Adrenal gland (tissue), 12 donors: ENCODE measurements around the gene PDE7B. TPM values are rescaled to one million over a fixed set of nuclear protein-coding genes. Genes with fewer than 3 reads are reported as not detected.

Experiments
- DNase-seq, 7 donors: peaks; one replicate each; pipeline ENCODE4 v3.0.0-alpha.2; 2019 to 2020
- H3K27ac ChIP-seq, 5 donors: fragments of 200-600 bp; sonication (generic) in 4 of 5; 1 replicate in 3 of 5; 2 replicates in 2 of 5; pipeline versions ENCODE4 v1.5.1 to v1.8.0; 2016 to 2020; ENCODE audit warnings: mild to moderate bottlenecking in 1 of 5
- H3K27me3 ChIP-seq: fragments of 200-600 bp; 2 replicates; pipeline ENCODE4 v1.8.0; 2021
- H3K36me3 ChIP-seq, 2 donors: fragments of 200-600 bp; replicated peaks in 1 of 2; 1 replicate in 1 of 2; 2 replicates in 1 of 2; pipeline versions ENCODE4 v1.5.1 to v1.8.0; 2018 to 2022
- H3K4me1 ChIP-seq, 2 donors: fragments of 200-600 bp; replicated peaks in 1 of 2; 1 replicate in 1 of 2; 2 replicates in 1 of 2; pipeline versions ENCODE4 v1.5.1 to v1.8.0; 2018 to 2021
- H3K4me3 ChIP-seq, 4 donors: fragments of 200-600 bp; sonication (generic) in 3 of 4; one replicate each; pipeline ENCODE4 v1.5.1; 2016 to 2018
- H3K9me3 ChIP-seq, 3 donors: fragments of 200-600 bp; sonication (generic) in 1 of 3; replicated peaks in 1 of 3; 1 replicate in 2 of 3; 2 replicates in 1 of 3; pipeline versions ENCODE4 v1.5.1 to v1.8.0; 2016 to 2021
- POLR2A ChIP-seq, 2 donors: fragments of 450-650 bp; IDR thresholded peaks; one replicate each; pipeline ENCODE4 v1.6.1; 2017; ENCODE audit warnings: antibody characterized with exemption in 2 of 2, mild to moderate bottlenecking in 2 of 2, moderate library complexity in 1 of 2
- WGBS, 4 donors: extraction: QIAGEN DNeasy Blood & Tissue Kit in 2 of 4; methylation state at CpG; one replicate each; pipeline versions ENCODE4 v1.1.5 to v1.1.7; 2013 to 2017; 5-methylcytosine and 5-hydroxymethylcytosine counted together
- intact Hi-C, 2 donors: fragments of 100-400 bp; cut with DNase I; formaldehyde crosslinking; loops; one replicate each; pipeline versions ENCODE4 v1.14.1 to v1.15.0; 2022 to 2023
- polyA plus RNA-seq, 3 donors: library from polyadenylated mRNA; stranded (reverse); fragments of 200-250 nt in 2 of 3; fragments of 350-450 nt in 1 of 3; fragmentation: Illumina TruSeq in 1 of 3; extraction: RNeasy Lipid Tissue Mini Kit (QIAGEN cat#74804) in 1 of 3; gene quantifications; one replicate each; pipeline ENCODE4 v1.2.3, GENCODE V29; 2013 to 2014
- total RNA-seq, 9 donors: library from RNA; depleted of rRNA in 4 of 9; stranded (reverse); fragments of >200 nt in 4 of 9; fragments of 120-200 nt in 1 of 9; fragmentation: NEBNext Ultra II Directional in 1 of 9; extraction: Animal tissue kit (Norgen Biotek cat#: 25700) in 1 of 9; gene quantifications; one replicate each; pipeline versions ENCODE4 v1.1.0 to v1.2.4, GENCODE V29; 2013 to 2023
- TF ChIP-seq, protein P1 (sequence below), 6 experiments: fragments of 450-650 bp in 4 of 6; fragments of 200-600 bp in 2 of 6; sonication (generic) in 1 of 6; IDR thresholded peaks; 1 replicate in 5 of 6; 2 replicates in 1 of 6; pipeline versions ENCODE4 v1.5.1 to v1.8.0; 2016 to 2021; ENCODE audit warnings: antibody characterized with exemption in 6 of 6, mild to moderate bottlenecking in 2 of 6, moderate library complexity in 1 of 6
- donor health status: healthy with polysubstance abuse.
- donor health status: Bipolar disorder and iron deficiency.
- donor health status: DM: yes; HTN: yes; CAD: no.
- donor health status: DM: no; HTN: no; CAD: no.
- donor health status: DM: no; HTN: no; CAD: no.
- donor health status: DM: yes; HTN: yes; CAD: no.

The PDE7B gene
- total and polyA plus RNA-seq, 12 donors = 1.3 to 11.5 (median 5.2) TPM

DNA sequence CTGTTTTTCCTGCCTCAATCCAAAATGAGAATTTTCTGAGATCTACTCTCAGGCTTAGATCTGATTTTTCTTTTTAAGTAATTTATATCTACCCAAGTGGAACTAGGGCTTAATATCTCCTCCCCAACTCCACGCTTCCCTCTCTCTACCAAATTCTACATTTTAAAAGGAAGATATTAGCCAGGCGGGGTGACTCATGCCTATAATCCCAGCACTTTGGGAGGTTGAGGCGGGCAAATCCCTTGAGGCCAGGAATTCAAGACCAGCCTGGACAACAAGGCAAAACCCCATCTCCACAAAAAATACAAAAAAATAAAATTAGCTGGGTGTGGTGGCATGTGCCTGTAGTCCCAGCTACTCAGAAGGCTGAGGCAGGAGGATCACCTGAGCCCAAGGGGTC, 337.6 kb downstream of the PDE7B start:
- no peaks in the 10 kb centered on the region for H3K36me3 ChIP-seq
- intact Hi-C loops = no loop called here
- no peaks in the 10 kb centered on the region for H3K27me3 ChIP-seq
- no peak overlapping the region for H3K4me3 ChIP-seq
- TF ChIP-seq, protein P1, sequence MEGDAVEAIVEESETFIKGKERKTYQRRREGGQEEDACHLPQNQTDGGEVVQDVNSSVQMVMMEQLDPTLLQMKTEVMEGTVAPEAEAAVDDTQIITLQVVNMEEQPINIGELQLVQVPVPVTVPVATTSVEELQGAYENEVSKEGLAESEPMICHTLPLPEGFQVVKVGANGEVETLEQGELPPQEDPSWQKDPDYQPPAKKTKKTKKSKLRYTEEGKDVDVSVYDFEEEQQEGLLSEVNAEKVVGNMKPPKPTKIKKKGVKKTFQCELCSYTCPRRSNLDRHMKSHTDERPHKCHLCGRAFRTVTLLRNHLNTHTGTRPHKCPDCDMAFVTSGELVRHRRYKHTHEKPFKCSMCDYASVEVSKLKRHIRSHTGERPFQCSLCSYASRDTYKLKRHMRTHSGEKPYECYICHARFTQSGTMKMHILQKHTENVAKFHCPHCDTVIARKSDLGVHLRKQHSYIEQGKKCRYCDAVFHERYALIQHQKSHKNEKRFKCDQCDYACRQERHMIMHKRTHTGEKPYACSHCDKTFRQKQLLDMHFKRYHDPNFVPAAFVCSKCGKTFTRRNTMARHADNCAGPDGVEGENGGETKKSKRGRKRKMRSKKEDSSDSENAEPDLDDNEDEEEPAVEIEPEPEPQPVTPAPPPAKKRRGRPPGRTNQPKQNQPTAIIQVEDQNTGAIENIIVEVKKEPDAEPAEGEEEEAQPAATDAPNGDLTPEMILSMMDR (IDR thresholded peaks at IDR 0.05) = no peak
- TF ChIP-seq POLR2A (IDR thresholded peaks at IDR 0.05) = no peak
- H3K9me3 ChIP-seq = no peaks in the 10 kb centered on the region
- no peak overlapping the region for H3K27ac ChIP-seq
- DNase-seq = no peak
- WGBS, 4 donors = 89 to 99% (median 94%) methylated on average over 3 of the region's 3 CpGs
- H3K4me1 ChIP-seq = no peaks in the 10 kb centered on the region

DNA sequence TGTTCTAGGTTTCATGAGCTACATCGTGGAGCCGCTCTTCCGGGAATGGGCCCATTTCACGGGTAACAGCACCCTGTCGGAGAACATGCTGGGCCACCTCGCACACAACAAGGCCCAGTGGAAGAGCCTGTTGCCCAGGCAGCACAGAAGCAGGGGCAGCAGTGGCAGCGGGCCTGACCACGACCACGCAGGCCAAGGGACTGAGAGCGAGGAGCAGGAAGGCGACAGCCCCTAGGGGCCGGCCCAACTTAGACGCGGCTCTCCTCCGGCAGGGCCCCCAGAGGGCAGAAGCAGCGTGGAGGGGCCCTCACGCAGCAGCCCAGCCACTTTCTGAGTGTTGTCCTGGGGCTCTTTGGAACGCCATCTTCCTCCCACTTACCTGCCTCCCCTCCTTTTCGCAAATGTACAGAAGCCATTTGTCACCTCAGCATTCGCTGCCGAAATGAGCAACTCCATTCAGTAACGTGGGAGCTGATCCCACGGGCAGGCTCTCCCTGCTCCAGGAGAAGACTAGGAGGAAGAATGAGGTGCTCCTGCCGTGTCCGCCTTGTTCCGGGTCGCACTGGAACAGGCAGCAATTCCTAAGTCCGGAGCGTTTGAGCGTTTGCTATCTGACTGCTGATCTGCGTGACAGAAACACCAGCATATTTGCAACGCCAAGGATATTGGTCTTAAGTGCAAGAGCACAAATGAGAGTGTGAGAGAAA, 340.3 kb downstream of the PDE7B start:
- Histone ChIP-seq H3K27ac (no peak overlapping the region), H3K27me3 (no peaks in the 10 kb centered on the region), H3K4me1 (no peaks in the 10 kb centered on the region), H3K4me3 (no peak overlapping the region), H3K36me3 (no peaks in the 10 kb centered on the region), H3K9me3 (no peaks in the 10 kb centered on the region)
- DNase-seq = no peak
- no peak for TF ChIP-seq POLR2A (IDR thresholded peaks at IDR 0.05)
- TF ChIP-seq, protein P1 (IDR thresholded peaks at IDR 0.05) = no peak
- whole genome bisulfite sequencing, 4 donors = 94 to 96% (median 95%) methylated on average over 22 to 32 of the region's 32 CpGs
- intact Hi-C loops = no loop called here

DNA sequence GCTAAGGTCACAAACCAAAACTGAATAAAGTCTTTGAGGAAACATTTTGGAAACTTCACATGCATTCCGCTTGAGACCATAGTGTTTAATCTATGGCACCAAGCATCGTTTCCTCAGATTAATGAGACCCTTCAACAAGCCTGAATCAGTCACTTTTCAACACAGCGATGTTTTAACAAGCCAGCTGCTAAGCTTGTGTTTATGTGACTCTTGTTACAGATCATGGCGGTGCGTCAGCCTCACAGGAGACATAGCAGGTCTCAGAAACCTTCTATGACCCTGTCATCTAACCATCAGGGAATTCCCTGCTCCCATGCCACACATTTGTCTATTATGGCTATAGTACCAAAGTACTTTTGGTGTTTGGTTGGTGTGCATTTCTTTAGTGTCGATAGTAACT, 341.4 kb downstream of the PDE7B start:
- Histone ChIP-seq H3K27ac (no peak overlapping the region), H3K9me3 (no peaks in the 10 kb centered on the region), H3K27me3 (no peaks in the 10 kb centered on the region), H3K36me3 (no peaks in the 10 kb centered on the region), H3K4me3 (no peak overlapping the region), H3K4me1 (no peaks in the 10 kb centered on the region)
- WGBS, 4 donors = 87 to 94% (median 92%) methylated on average over 6 of the region's 6 CpGs
- intact Hi-C loops = no loop called here
- DNase-seq = no peak
- TF ChIP-seq POLR2A (IDR thresholded peaks at IDR 0.05) = no peak
- TF ChIP-seq, protein P1 (IDR thresholded peaks at IDR 0.05) = no peak

DNA sequence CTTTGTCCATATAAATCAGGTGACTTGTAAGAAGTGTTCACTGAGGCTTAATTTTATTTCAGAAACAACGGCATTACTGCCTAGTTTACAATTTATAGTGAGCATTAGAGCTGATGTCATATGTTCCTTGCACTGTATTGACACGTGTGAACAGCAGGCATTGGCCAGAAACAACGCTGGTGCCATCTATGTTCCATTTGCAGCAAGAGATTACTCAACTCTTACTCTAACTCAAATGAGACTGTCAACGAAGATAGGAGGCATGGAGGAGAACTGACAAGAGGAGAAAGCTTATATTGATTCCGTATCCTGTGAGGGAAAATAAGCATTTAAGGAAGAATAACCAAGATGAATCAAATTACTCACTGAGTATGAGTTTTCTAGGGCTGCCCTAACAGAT, 350.2 kb downstream of the PDE7B start:
- no peaks in the 10 kb centered on the region for H3K36me3 ChIP-seq
- H3K4me3 ChIP-seq = no peak overlapping the region
- TF ChIP-seq, protein P1 (IDR thresholded peaks at IDR 0.05) = no peak
- TF ChIP-seq POLR2A (IDR thresholded peaks at IDR 0.05) = no peak
- no peaks in the 10 kb centered on the region for H3K27me3 ChIP-seq
- H3K4me1 ChIP-seq = no peaks in the 10 kb centered on the region
- H3K27ac ChIP-seq = no peak overlapping the region
- 76 to 80% (median 78%) methylated on average over 5 of the region's 5 CpGs for WGBS, 4 donors
- DNase-seq = no peak
- intact Hi-C loops = no loop called here
- H3K9me3 ChIP-seq = no peaks in the 10 kb centered on the region
